ENCODE data around the gene BCL11A.

The BCL11A gene

GRCh38 chr2:60413069-60413813, 140.2 kb downstream of the BCL11A start:
- TF ChIP-seq TEAD4 (IDR thresholded peaks at IDR 0.05) = no peak
- TF ChIP-seq FOXM1 (IDR thresholded peaks at IDR 0.05; ENCODE audit: borderline replicate concordance, low read depth) = no peak

GRCh38 chr2:60412620-60413019, 140.8 kb downstream of the BCL11A start:
- TF ChIP-seq USF1 (IDR thresholded peaks at IDR 0.05) = no peak
- no peak for TF ChIP-seq EGR1 (IDR thresholded peaks at IDR 0.05)
- no peak for TF ChIP-seq TCF12 (IDR thresholded peaks at IDR 0.05; ENCODE audit: low read depth)
- no peak for TF ChIP-seq YY1 (IDR thresholded peaks at IDR 0.05; ENCODE audit: low read depth)
- no peak for TF ChIP-seq ZBTB7A (IDR thresholded peaks at IDR 0.05; ENCODE audit: low read depth)
- TF ChIP-seq NFIC (IDR thresholded peaks at IDR 0.05) = no peak
- no peak for TF ChIP-seq TEAD4 (IDR thresholded peaks at IDR 0.05)
- no peak for TF ChIP-seq RAD21 (IDR thresholded peaks at IDR 0.05; ENCODE audit: low read depth)
- TF ChIP-seq TAF1 (IDR thresholded peaks at IDR 0.05; ENCODE audit: low read depth) = no peak
- TF ChIP-seq CEBPB (IDR thresholded peaks at IDR 0.05) = no peak
- TF ChIP-seq FOXM1 (IDR thresholded peaks at IDR 0.05; ENCODE audit: borderline replicate concordance, low read depth) = no peak
- no peak for TF ChIP-seq EP300 (IDR thresholded peaks at IDR 0.05; ENCODE audit: borderline replicate concordance)
- TF ChIP-seq REST (IDR thresholded peaks at IDR 0.05; ENCODE audit: low read depth) = no peak
- TF ChIP-seq CREB1 (IDR thresholded peaks at IDR 0.05; ENCODE audit: low read depth) = no peak
- TF ChIP-seq MAX (IDR thresholded peaks at IDR 0.05) = no peak

GRCh38 chr2:60412027-60412426, 141.4 kb downstream of the BCL11A start:
- no peak for TF ChIP-seq EGR1 (IDR thresholded peaks at IDR 0.05)
- no peak for TF ChIP-seq NFIC (IDR thresholded peaks at IDR 0.05)
- no peak for TF ChIP-seq FOXM1 (IDR thresholded peaks at IDR 0.05; ENCODE audit: borderline replicate concordance, low read depth)
- TF ChIP-seq EP300 (IDR thresholded peaks at IDR 0.05; ENCODE audit: borderline replicate concordance) = no peak
- no peak for TF ChIP-seq ZBTB7A (IDR thresholded peaks at IDR 0.05; ENCODE audit: low read depth)
- TF ChIP-seq CREB1 (IDR thresholded peaks at IDR 0.05; ENCODE audit: low read depth) = no peak
- TF ChIP-seq TCF12 (IDR thresholded peaks at IDR 0.05; ENCODE audit: low read depth) = no peak
- no peak for TF ChIP-seq CEBPB (IDR thresholded peaks at IDR 0.05)
- no peak for TF ChIP-seq TEAD4 (IDR thresholded peaks at IDR 0.05)
- no peak for TF ChIP-seq REST (IDR thresholded peaks at IDR 0.05; ENCODE audit: low read depth)
- no peak for TF ChIP-seq RAD21 (IDR thresholded peaks at IDR 0.05; ENCODE audit: low read depth)
- TF ChIP-seq USF1 (IDR thresholded peaks at IDR 0.05) = no peak
- no peak for TF ChIP-seq TAF1 (IDR thresholded peaks at IDR 0.05; ENCODE audit: low read depth)
- no peak for TF ChIP-seq MAX (IDR thresholded peaks at IDR 0.05)

GRCh38 chr2:60411295-60411694, 142.2 kb downstream of the BCL11A start:
- TF ChIP-seq USF1 (IDR thresholded peaks at IDR 0.05) = no peak
- TF ChIP-seq TEAD4 (IDR thresholded peaks at IDR 0.05) = no peak
- TF ChIP-seq FOXM1 (IDR thresholded peaks at IDR 0.05; ENCODE audit: borderline replicate concordance, low read depth) = no peak
- no peak for TF ChIP-seq MAX (IDR thresholded peaks at IDR 0.05)
- TF ChIP-seq CREB1 (IDR thresholded peaks at IDR 0.05; ENCODE audit: low read depth) = no peak
- TF ChIP-seq RAD21 (IDR thresholded peaks at IDR 0.05; ENCODE audit: low read depth) = no peak

GRCh38 chr2:60410456-60411146, 142.9 kb downstream of the BCL11A start:
- TF ChIP-seq EP300 (IDR thresholded peaks at IDR 0.05; ENCODE audit: borderline replicate concordance) = no peak
- no peak for TF ChIP-seq TEAD4 (IDR thresholded peaks at IDR 0.05)
- no peak for TF ChIP-seq TAF1 (IDR thresholded peaks at IDR 0.05; ENCODE audit: low read depth)
- TF ChIP-seq CREB1 (IDR thresholded peaks at IDR 0.05; ENCODE audit: low read depth) = no peak
- TF ChIP-seq RAD21 (IDR thresholded peaks at IDR 0.05; ENCODE audit: low read depth) = no peak
- TF ChIP-seq NFIC (IDR thresholded peaks at IDR 0.05) = no peak

All from Ishikawa (cell line).